ENCODE measurements around the gene GAN.

DNA sequence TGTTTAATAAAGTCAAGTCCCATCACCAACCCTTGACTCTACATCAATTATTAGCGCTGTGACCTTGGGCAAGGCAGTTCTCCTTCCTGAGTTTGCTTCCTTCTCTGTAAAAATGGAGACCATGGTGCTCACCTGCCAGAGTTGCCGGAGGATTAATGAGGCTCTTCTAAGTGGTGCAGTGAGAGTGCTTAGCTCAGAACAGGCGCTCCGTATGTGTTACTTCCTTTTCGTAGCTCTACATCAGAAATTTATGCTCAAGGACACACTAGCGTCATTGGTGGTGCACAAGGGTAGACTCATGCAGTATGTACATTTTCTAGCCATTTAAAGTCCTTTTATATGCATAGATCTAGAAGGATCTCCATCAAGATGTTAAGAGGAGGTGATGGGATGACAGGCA is 112.5 kb downstream of the GAN start:
- no peak for TF ChIP-seq POLR2A (IDR thresholded peaks at IDR 0.05)
- TF ChIP-seq, protein P1, sequence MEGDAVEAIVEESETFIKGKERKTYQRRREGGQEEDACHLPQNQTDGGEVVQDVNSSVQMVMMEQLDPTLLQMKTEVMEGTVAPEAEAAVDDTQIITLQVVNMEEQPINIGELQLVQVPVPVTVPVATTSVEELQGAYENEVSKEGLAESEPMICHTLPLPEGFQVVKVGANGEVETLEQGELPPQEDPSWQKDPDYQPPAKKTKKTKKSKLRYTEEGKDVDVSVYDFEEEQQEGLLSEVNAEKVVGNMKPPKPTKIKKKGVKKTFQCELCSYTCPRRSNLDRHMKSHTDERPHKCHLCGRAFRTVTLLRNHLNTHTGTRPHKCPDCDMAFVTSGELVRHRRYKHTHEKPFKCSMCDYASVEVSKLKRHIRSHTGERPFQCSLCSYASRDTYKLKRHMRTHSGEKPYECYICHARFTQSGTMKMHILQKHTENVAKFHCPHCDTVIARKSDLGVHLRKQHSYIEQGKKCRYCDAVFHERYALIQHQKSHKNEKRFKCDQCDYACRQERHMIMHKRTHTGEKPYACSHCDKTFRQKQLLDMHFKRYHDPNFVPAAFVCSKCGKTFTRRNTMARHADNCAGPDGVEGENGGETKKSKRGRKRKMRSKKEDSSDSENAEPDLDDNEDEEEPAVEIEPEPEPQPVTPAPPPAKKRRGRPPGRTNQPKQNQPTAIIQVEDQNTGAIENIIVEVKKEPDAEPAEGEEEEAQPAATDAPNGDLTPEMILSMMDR (IDR thresholded peaks at IDR 0.05), result no peak
